Measurements from ENCODE around the gene GRIP1.

GRCh38 chr12:66669541-66669940, 9.3 kb downstream of the GRIP1 start:
- TF ChIP-seq CTCF (IDR thresholded peaks at IDR 0.05; ENCODE audit: low read length) (no peak), EZH2 (optimal IDR thresholded peaks at IDR 0.05; ENCODE audit: low read depth, low read length) (no peak), EZH2phosphoT487 (IDR thresholded peaks at IDR 0.05; ENCODE audit: low read length) (no peak)
